HG02885 (cell line): ENCODE measurements around the gene IL1R1.

ENCODE experiments used
- ATAC-seq: cut with Tn5 transposase; IDR thresholded peaks from one replicate; pipeline ENCODE4 v1.9.1; 2021; ENCODE audit warnings: mild to moderate bottlenecking; ENCODE audit not compliant: unreplicated experiment, poor library complexity

The IL1R1 gene

DNA sequence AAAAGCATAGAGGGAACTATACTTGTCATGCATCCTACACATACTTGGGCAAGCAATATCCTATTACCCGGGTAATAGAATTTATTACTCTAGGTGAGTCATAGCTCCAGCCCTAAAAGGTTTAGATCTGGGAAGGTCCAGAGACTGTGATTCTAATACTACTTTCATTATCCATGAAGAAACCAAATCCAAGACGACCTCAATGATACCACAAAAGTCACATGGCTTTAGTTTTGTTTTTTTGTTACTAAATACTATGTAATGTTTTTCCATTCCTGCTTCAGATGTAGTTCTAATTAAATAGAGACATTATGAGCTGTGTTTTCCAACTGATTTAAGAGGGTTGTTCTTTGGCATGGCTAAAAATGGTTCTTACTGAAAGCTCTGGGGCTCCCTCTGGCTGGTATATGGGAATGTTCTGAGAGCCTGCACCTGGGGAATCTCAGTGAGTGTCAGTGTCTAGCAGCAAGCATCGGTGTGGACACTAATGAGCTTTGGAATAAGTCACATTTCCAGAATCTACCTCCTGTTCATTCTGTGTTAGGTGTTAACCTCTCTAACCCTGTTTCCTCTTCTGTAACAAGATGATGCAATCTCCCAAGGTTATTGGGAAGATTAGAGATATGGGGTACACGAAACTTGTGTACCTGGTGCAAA is 23.8 kb downstream of the IL1R1 start:
- ATAC-seq: no peak

- ATAC-seq: no peak
Observed at GRCh38 chr2:102168026-102168771, 25.7 kb downstream of the IL1R1 start.

GRCh38 chr2:102171946-102172345 is 29.4 kb downstream of the IL1R1 start:
- ATAC-seq: no peak

GRCh38 chr2:102172745-102173144 is 30.2 kb downstream of the IL1R1 start:
- no peak for ATAC-seq

- ATAC-seq: no peak
Observed at GRCh38 chr2:102176172-102176571, 33.6 kb downstream of the IL1R1 start.

GRCh38 chr2:102177814-102178478 is 35.4 kb downstream of the IL1R1 start:
- no peak for ATAC-seq

DNA sequence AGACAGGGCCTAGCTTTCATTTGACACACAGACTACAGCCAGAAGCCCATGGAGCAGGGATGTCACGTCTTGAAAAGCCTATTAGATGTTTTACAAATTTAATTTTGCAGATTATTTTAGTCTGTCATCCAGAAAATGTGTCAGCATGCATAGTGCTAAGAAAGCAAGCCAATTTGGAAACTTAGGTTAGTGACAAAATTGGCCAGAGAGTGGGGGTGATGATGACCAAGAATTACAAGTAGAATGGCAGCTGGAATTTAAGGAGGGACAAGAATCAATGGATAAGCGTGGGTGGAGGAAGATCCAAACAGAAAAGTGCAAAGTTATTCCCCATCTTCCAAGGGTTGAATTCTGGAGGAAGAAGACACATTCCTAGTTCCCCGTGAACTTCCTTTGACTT is 36.5 kb downstream of the IL1R1 start:
- no peak for ATAC-seq

DNA sequence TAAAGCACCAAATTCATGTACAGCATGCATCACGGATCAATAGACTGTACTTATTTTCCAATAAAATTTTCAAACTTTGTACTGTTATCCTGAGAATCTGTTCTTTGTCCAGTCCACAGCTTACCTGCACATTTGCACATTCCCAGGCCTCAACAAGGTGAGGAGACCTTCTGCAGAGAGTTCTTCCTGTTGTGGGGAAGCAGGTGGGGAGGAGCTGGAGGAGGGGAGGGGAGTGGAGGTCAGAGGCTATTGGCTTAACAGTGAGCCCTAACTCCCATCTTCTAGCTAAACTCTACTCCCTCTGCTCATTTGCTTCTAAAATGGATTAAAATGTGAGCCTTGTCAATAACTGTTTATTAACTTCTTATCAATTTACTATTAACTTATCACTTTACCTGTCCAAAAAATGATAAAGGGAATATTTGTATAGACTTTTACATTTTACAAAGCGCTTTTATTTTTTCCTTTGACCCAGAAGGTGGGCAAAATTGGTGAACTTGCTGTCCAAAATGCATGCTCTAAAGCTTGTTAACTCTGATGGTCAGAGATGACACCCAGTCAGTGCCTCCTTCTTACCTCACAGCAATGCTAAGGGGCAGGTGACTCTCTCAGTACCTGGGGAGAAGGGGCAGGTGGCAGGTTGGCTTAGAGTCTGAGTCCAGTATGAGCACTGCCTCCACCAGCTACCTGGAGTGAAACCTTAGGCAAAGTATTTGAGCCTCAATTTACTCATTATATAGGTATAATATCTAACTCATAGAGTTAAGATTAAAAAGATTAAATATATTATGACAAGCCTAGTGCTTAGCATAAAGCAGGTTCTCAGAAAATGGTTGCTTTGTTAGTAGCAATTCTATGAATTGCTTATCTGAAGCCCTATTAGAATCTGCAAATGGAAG is 37.5 kb downstream of the IL1R1 start:
- no peak for ATAC-seq

DNA sequence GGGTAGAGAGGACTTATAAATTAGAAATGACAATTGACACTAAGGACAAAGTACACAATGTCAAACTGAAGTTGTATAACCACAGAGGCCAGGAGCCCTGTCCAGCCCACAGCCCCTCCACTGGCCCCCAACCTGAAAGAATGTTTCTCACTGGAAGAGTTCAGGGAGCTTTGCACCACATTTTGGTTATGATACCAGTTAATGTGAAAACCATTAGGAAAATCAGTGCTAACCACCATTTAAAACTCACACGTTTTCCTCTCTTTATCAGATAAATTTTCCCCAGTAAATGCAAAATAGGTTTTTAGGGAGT is 38.1 kb downstream of the IL1R1 start:
- ATAC-seq: no peak

DNA sequence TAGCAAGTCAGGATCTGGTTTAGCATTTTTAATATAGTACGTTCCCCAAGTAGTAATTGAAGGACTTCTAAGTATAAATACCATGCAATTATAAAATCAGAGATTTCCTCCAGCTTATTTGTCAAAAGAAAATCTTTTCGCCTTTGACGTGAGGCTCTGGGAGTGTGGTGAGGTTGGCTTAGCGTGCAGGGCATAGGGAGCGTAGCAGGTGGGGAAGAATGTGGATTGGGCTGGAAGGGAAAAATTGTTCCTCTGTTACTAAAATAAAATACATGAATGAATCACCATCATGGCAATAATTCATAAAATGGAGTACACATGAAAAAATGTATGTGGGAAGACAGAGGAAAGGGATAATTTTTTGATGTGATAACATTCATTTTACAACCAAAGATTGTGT is 38.8 kb downstream of the IL1R1 start:
- ATAC-seq: no peak

GRCh38 chr2:102181919-102182635 is 39.5 kb downstream of the IL1R1 start:
- no peak for ATAC-seq

- ATAC-seq: no peak
Observed at GRCh38 chr2:102184018-102184417, 41.5 kb downstream of the IL1R1 start.

GRCh38 chr2:102184568-102184967 is 42.0 kb downstream of the IL1R1 start:
- no peak for ATAC-seq

GRCh38 chr2:102185347-102185746 is 42.8 kb downstream of the IL1R1 start:
- no peak for ATAC-seq

GRCh38 chr2:102186791-102187495 is 44.4 kb downstream of the IL1R1 start, which contains the start of gene IL1RL2:
Gene IL1RL2, plus strand, starts transcription at chr2:102187023. Its CDS starts 845 bp downstream, at chr2:102187868.
- no peak for ATAC-seq

- no peak for ATAC-seq
Observed at GRCh38 chr2:102187496-102188150, 45.1 kb downstream of the IL1R1 start.

- ATAC-seq: no peak
Observed at GRCh38 chr2:102190430-102191107, 48.0 kb downstream of the IL1R1 start.

- no peak for ATAC-seq
Observed at GRCh38 chr2:102191501-102191900, 49.0 kb downstream of the IL1R1 start.
